GM12878 (cell line): ENCODE data around the gene AP3B2.

ENCODE experiments used
- MAX ChIP-seq: IDR thresholded peaks from 2 replicates; pipeline ENCODE4 v1.6.1; 2012; ENCODE audit warnings: low read depth, low read length, improper control_type of control experiment
- POLR2A ChIP-seq: IDR thresholded peaks from 2 replicates; pipeline ENCODE4 v1.6.1; 2011; ENCODE audit warnings: low read depth, mild to moderate bottlenecking, low read length

- no peak for TF ChIP-seq POLR2A
- TF ChIP-seq MAX = no peak
Observed at GRCh38 chr15:82655606-82656005, 54.1 kb downstream of the AP3B2 start.
